MM.1S (cell line): ENCODE data around the gene NEK11.

Experiments used
- DNase-seq: peaks from one replicate; pipeline ENCODE4 v3.0.0-alpha.2; 2015
- H2AFZ ChIP-seq: fragments of 300-600 bp; sonication (generic); 2 replicates; pipeline ENCODE4 v1.6.0; 2016; ENCODE audit warnings: antibody characterized with exemption, low read length
- H3F3A ChIP-seq: fragments of 300-600 bp; sonication (generic); 2 replicates; pipeline ENCODE4 v1.6.1; 2016; ENCODE audit warnings: mild to moderate bottlenecking, antibody characterized with exemption, low read length, moderate library complexity, mixed read lengths; ENCODE audit not compliant: insufficient read depth
- H3K27ac ChIP-seq: fragments of 300-600 bp; sonication (generic); 2 replicates; pipeline ENCODE4 v1.5.1; 2016; ENCODE audit warnings: mild to moderate bottlenecking, low read length
- H3K27me3 ChIP-seq: fragments of 300-600 bp; sonication (generic); replicated peaks from 2 replicates; pipeline ENCODE4 v1.6.0; 2016; ENCODE audit warnings: low read length; ENCODE audit not compliant: insufficient read depth
- H3K36me3 ChIP-seq: fragments of 300-600 bp; sonication (generic); replicated peaks from 2 replicates; pipeline ENCODE4 v1.6.1; 2016; ENCODE audit warnings: mild to moderate bottlenecking, low read length, mixed read lengths; ENCODE audit not compliant: insufficient read depth
- H3K4me1 ChIP-seq: fragments of 300-600 bp; sonication (generic); 2 replicates; pipeline ENCODE4 v1.6.1; 2016; ENCODE audit warnings: low read length, mixed read lengths
- H3K4me2 ChIP-seq: fragments of 300-600 bp; sonication (generic); 2 replicates; pipeline ENCODE4 v1.6.0; 2016; ENCODE audit warnings: low read depth, low read length
- H3K4me3 ChIP-seq: fragments of 300-600 bp; sonication (generic); 2 replicates; pipeline ENCODE4 v1.5.1; 2016; ENCODE audit warnings: low read length, mixed read lengths
- H3K79me2 ChIP-seq: fragments of 300-600 bp; sonication (generic); 2 replicates; pipeline ENCODE4 v1.6.1; 2016; ENCODE audit warnings: mixed run types, low read length, mixed read lengths
- H3K9ac ChIP-seq: fragments of 300-600 bp; sonication (generic); 2 replicates; pipeline ENCODE4 v1.6.1; 2016; ENCODE audit warnings: low read length, mixed read lengths
- H3K9me2 ChIP-seq: fragments of 300-600 bp; sonication (generic); replicated peaks from 2 replicates; pipeline ENCODE4 v1.6.1; 2016; ENCODE audit warnings: mild to moderate bottlenecking, low read length, mixed read lengths; ENCODE audit not compliant: insufficient read depth
- H3K9me3 ChIP-seq: fragments of 300-600 bp; sonication (generic); replicated peaks from 2 replicates; pipeline ENCODE4 v1.6.1; 2016; ENCODE audit warnings: mild to moderate bottlenecking, low read length, mixed read lengths; ENCODE audit not compliant: insufficient read depth
- H4K20me1 ChIP-seq: fragments of 300-600 bp; sonication (generic); 2 replicates; pipeline ENCODE4 v1.6.1; 2016; ENCODE audit warnings: mild to moderate bottlenecking, low read length, moderate library complexity, mixed read lengths; ENCODE audit not compliant: insufficient read depth
- CTCF ChIP-seq: fragments of 300-600 bp; sonication (generic); IDR thresholded peaks from 2 replicates; pipeline ENCODE4 v1.5.1; 2016; ENCODE audit warnings: antibody characterized with exemption, low read length, mixed read lengths
- EZH2 ChIP-seq: fragments of 300-600 bp; sonication (generic); optimal IDR thresholded peaks from 2 replicates; pipeline ENCODE3; 2017; ENCODE audit warnings: low read depth, mild to moderate bottlenecking, antibody characterized with exemption, low read length, mixed read lengths
- EZH2phosphoT487 ChIP-seq: fragments of 300-600 bp; sonication (generic); IDR thresholded peaks from 2 replicates; pipeline ENCODE4 v1.6.1; 2018; ENCODE audit warnings: antibody characterized with exemption, low read length

NEK11 gene

GRCh38 chr3:131317667-131318066, 291.0 kb downstream of the NEK11 start:
- Histone ChIP-seq H3K4me2 (no peak overlapping the region), H3K4me3 (no peak overlapping the region), H3F3A (no peaks in the 10 kb centered on the region), H3K27me3 (no peaks in the 10 kb centered on the region), H3K36me3 (no peaks in the 10 kb centered on the region), H2AFZ (no peak overlapping the region), H3K4me1 (no peaks in the 10 kb centered on the region), H3K79me2 (no peaks in the 10 kb centered on the region), H3K9me3 (no peaks in the 10 kb centered on the region), H4K20me1 (no peaks in the 10 kb centered on the region), H3K27ac (no peak overlapping the region), H3K9ac (no peak overlapping the region), H3K9me2 (no peaks in the 10 kb centered on the region)
- TF ChIP-seq EZH2phosphoT487 (no peak), EZH2 (no peak), CTCF (no peak)
- DNase-seq = no peak

- Histone ChIP-seq H3K79me2 (no peaks in the 10 kb centered on the region), H3K4me3 (no peak overlapping the region), H3F3A (no peaks in the 10 kb centered on the region), H4K20me1 (no peaks in the 10 kb centered on the region), H3K9ac (no peak overlapping the region), H3K27ac (no peak overlapping the region), H2AFZ (no peak overlapping the region), H3K27me3 (no peaks in the 10 kb centered on the region), H3K9me3 (no peaks in the 10 kb centered on the region), H3K9me2 (no peaks in the 10 kb centered on the region), H3K4me1 (no peaks in the 10 kb centered on the region), H3K36me3 (no peaks in the 10 kb centered on the region), H3K4me2 (no peak overlapping the region)
- TF ChIP-seq CTCF (no peak), EZH2phosphoT487 (no peak), EZH2 (no peak)
- no peak for DNase-seq
Measured at GRCh38 chr3:131323014-131323413, 296.3 kb downstream of the NEK11 start.

GRCh38 chr3:131323792-131324191, 297.1 kb downstream of the NEK11 start:
- Histone ChIP-seq H3K9me3 (no peaks in the 10 kb centered on the region), H3K9ac (no peak overlapping the region), H3F3A (no peaks in the 10 kb centered on the region), H2AFZ (no peak overlapping the region), H3K4me2 (no peak overlapping the region), H3K27ac (no peak overlapping the region), H3K79me2 (no peaks in the 10 kb centered on the region), H3K27me3 (no peaks in the 10 kb centered on the region), H3K4me1 (no peaks in the 10 kb centered on the region), H4K20me1 (no peaks in the 10 kb centered on the region), H3K9me2 (no peaks in the 10 kb centered on the region), H3K36me3 (no peaks in the 10 kb centered on the region), H3K4me3 (no peak overlapping the region)
- no peak for DNase-seq
- TF ChIP-seq EZH2phosphoT487 = no peak
- no peak for TF ChIP-seq EZH2
- no peak for TF ChIP-seq CTCF
